HL-60 (cell line): Measurements from ENCODE around the gene THSD7B.

Experiments used
- GABPA ChIP-seq: IDR thresholded peaks from 2 replicates; pipeline ENCODE4 v1.6.1; 2012; ENCODE audit warnings: low read depth
- POLR2AphosphoS5 ChIP-seq: IDR thresholded peaks from 2 replicates; pipeline ENCODE4 v1.6.1; 2012; ENCODE audit warnings: low read depth
- SPI1 ChIP-seq: IDR thresholded peaks from 2 replicates; pipeline ENCODE4 v1.6.1; 2012; ENCODE audit warnings: low read depth, mild to moderate bottlenecking, borderline replicate concordance
- TF ChIP-seq, protein P1 (sequence below): IDR thresholded peaks from one replicate; pipeline ENCODE4 v1.5.1; 2011; ENCODE audit warnings: low read length, control low read depth, inconsistent platforms; ENCODE audit not compliant: insufficient read depth
- TF ChIP-seq, protein P2 (sequence below): IDR thresholded peaks from 2 replicates; pipeline ENCODE4 v1.6.1; 2012; ENCODE audit warnings: low read depth; ENCODE audit not compliant: insufficient replicate concordance

DNA sequence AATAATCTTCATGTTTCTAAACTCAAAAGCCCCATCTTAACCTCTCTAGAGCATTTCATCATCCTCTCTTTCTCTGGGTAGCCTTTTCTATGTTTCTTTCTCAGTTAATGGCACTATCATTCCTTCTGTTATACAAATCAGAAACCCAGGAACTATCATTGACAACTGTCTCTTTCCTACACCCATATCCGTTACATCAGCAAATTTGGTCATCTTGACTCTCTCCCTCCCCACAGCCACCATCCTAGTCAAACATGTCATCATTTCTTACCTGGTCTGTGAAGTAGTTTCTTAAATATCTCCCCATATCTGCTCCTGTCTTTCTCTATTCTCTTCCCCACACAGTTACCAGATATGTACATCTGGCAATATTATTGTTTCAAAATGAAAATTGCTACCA lies 62.8 kb downstream of the THSD7B start:
- TF ChIP-seq, protein P1, sequence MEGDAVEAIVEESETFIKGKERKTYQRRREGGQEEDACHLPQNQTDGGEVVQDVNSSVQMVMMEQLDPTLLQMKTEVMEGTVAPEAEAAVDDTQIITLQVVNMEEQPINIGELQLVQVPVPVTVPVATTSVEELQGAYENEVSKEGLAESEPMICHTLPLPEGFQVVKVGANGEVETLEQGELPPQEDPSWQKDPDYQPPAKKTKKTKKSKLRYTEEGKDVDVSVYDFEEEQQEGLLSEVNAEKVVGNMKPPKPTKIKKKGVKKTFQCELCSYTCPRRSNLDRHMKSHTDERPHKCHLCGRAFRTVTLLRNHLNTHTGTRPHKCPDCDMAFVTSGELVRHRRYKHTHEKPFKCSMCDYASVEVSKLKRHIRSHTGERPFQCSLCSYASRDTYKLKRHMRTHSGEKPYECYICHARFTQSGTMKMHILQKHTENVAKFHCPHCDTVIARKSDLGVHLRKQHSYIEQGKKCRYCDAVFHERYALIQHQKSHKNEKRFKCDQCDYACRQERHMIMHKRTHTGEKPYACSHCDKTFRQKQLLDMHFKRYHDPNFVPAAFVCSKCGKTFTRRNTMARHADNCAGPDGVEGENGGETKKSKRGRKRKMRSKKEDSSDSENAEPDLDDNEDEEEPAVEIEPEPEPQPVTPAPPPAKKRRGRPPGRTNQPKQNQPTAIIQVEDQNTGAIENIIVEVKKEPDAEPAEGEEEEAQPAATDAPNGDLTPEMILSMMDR = no peak
- TF ChIP-seq, protein P2, sequence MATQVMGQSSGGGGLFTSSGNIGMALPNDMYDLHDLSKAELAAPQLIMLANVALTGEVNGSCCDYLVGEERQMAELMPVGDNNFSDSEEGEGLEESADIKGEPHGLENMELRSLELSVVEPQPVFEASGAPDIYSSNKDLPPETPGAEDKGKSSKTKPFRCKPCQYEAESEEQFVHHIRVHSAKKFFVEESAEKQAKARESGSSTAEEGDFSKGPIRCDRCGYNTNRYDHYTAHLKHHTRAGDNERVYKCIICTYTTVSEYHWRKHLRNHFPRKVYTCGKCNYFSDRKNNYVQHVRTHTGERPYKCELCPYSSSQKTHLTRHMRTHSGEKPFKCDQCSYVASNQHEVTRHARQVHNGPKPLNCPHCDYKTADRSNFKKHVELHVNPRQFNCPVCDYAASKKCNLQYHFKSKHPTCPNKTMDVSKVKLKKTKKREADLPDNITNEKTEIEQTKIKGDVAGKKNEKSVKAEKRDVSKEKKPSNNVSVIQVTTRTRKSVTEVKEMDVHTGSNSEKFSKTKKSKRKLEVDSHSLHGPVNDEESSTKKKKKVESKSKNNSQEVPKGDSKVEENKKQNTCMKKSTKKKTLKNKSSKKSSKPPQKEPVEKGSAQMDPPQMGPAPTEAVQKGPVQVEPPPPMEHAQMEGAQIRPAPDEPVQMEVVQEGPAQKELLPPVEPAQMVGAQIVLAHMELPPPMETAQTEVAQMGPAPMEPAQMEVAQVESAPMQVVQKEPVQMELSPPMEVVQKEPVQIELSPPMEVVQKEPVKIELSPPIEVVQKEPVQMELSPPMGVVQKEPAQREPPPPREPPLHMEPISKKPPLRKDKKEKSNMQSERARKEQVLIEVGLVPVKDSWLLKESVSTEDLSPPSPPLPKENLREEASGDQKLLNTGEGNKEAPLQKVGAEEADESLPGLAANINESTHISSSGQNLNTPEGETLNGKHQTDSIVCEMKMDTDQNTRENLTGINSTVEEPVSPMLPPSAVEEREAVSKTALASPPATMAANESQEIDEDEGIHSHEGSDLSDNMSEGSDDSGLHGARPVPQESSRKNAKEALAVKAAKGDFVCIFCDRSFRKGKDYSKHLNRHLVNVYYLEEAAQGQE = no peak
- TF ChIP-seq SPI1 (no peak), POLR2AphosphoS5 (no peak), GABPA (no peak)
